HG03342 (cell line): ENCODE data around the gene ZFAND3.
A peak's percentile ranks its signal among the peaks of the same experiment; 100 is the strongest.

Experiments used
- ATAC-seq: cut with Tn5 transposase; IDR thresholded peaks from one replicate; pipeline ENCODE4 v1.9.1; 2021; ENCODE audit warnings: mild to moderate bottlenecking, moderate library complexity; ENCODE audit not compliant: unreplicated experiment

The ZFAND3 gene

DNA sequence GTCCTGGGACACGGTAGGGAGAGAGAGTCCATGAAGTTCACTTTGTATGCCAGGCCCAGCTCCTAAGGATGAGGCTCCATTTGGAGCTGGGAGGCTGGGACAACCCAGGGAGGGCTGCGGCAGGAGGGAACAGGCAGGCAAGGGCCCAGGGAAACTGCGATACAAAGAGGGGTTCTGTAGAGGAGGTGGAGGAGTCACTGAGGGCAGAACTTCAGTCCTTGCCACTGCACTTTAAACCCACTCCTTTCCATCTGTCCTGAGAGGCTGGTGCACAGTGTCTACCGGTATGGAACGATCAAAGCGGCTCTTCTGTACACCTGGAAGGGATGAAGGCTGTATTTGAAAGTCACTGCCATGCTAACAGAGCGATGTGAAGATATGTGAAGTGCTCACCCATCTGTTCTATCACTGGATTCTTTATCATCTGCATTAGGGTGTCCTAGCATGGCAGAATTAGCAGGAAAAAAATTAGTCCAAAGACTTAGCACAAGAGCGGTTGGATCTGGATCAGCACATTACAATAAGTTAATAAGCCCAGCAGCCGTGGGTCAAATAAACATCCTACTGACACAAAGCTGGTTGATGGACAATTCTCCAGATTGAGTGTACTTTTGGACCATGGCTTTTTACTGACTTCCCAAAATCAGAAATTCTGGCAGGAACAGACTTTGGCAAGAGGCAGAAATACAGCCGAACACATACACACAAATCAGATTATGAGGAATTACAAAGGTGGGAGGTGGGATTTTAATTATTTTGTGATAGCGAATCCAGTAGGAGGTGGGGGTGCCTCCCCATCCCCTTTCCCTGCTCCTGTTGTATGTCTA, 20.9 kb upstream of the ZFAND3 start:
- no peak for ATAC-seq

DNA sequence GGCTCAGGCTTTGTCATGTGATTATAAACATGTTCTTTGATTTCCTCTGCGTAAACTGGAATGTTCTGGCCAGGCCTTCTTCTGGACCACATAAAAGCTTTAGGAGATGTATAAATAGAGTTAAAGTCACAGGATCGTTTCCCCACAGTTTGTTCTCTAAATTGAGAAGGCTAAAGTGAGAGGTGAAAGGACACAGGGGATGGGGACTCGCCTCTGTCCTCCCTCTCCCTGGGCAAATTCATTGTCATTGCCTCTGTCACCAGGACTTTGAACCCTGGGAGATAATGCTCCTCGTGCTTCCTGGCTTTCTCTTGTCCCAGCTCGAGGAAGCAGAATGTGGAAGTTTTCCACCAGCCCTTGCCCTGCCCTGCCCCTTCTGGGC, 20.3 kb upstream of the ZFAND3 start:
- no peak for ATAC-seq

DNA sequence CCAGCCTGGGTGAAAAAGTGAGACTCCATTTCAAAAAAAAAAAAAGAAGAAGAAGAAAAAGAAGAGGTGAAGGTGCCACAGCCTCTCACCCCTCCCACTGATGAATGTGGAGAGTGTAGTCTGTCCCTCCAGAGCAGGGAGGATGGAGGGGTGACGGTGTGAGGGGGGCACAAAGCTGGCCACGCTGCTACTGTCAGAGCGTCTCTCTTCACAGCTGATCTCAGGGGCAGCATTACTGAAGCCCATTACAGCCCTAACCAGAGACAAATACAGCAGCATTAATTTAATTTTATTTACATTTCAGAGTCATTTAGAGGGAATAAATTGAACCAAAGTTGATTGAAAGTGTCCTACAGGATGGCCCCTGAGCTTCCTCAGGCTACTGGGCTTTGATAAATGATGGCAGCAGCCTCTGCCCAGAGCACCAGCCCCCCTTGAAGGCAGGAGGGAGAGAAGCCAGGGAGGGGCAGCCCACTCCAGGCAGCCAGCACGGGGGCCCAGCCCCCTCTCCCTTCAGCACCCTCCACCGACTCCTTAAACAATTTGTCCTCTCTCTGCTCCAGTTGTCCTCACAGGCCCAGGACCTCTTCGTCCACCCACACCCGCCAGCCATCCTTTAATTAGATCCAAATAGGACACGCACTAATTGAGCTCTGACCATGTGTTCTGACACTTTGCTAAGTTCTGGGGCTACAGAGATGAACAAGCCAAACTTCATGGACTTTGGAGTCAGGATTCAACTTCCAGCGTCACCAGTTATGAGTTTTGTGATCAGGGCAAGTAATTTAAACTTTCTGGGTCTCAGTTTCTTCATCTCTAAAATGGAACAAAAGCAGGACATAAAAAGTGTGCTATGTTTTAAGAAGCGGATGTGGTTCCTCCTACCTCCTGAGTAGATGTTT, 18.6 kb upstream of the ZFAND3 start:
- no peak for ATAC-seq

DNA sequence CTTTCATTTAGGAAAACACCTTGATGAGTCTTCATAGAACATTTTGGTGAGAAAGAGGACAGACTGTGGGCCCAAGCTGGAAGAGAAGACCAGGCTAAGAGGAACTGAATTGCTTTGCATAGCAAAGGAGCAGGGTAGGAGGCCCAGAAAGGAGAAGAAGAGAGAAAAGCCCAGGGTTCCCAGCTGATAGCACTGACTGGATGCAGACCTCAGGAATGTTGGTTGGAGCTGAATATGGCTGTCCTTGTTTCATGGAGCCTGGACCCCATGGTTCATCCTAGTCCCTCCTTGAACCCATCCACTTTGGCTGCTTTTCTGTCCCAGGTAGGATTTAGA, 18.0 kb upstream of the ZFAND3 start:
- no peak for ATAC-seq

DNA sequence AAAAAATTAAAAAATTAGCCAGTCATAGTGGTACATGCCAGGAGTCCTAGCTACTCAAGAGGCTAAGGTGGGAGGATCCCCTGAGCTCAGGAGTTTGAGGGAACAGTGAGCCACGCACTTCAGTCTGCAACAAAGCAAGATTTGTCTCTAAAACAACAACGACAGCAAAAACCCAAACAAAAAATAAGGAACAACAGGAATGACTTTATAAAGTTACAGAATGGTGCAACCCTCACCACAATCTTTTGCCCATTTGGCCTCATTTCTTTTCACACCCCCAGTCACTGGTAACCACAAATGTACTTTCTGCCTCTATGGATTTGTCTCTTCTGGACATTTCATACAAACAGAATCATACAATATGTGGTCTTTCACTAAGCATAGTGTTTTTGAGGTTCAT, 16.7 kb upstream of the ZFAND3 start:
- no peak for ATAC-seq

DNA sequence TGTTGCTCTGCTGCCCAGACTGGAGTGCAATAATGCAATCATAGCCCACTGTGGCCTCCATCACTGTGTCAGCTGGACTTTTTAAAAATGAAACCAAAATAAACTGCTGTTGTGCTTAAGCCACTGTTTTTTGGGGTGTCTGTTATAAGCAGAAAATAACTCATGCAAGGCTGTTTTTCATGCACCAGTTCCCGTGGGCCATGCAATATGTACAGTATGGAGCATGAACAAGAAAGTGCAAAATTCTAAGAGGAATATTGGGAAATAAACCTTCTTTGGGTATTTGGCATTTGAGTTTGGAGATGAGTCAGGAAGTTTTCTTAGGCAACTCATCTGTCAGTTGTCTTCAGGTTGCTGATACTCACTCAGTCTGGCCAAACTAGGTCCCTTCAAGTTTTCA, 14.9 kb upstream of the ZFAND3 start:
- no peak for ATAC-seq

DNA sequence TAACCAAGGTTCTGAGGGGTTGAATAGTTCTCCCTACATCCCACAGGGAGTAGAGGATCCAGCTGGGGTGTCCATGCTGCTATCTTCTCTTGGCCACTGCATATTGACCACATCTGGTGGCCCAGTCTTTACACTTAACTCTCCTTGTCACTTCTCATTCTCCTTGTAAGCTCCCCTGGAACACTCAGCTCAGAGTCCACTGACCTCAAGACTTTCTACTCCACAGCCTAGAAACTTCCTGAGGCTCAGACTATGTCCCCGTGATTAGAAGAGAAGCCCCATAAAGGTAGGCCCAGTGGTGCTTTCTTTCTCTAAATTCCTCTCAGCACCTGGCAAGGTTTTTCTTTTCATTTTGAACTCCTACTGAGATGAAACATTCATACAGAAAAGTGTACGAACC, 13.3 kb upstream of the ZFAND3 start:
- no peak for ATAC-seq

DNA sequence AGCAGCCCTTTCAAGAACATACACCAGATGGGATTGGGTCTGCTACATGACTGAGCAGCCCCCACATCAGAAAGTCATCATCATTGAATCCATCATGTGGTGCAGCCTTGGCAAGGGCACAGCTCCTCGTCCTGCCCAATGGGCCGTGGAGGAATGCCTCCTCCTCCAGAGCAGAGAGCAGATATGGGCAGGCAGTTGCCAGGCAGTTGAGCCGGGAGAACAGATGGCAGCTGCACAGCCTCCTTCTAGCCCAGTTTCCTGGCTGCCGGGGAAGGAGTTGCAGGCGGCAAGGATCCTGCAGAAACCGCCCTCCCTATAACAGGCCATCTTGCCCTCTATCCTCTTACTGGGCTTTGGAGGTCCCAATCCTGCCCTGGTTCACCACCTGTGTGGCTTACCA, 11.9 kb upstream of the ZFAND3 start:
- ATAC-seq: no peak

DNA sequence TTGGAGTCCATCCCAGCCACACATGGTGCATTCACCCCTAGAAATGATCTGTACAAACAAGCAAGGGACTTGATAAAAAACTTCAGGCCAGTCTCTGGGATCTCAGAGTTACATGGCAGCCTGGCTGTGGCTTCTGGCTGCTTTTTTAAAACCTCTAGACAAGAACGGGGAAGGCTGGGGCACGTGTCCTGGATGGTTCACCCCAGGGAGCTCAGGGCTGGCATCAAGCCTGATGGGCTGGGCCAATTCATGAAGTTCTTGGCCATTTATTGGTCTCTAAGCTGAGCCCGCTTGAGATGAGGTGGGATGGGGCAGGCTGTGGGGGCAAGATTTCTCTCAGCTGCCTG, 10.4 kb upstream of the ZFAND3 start:
- no peak for ATAC-seq

DNA sequence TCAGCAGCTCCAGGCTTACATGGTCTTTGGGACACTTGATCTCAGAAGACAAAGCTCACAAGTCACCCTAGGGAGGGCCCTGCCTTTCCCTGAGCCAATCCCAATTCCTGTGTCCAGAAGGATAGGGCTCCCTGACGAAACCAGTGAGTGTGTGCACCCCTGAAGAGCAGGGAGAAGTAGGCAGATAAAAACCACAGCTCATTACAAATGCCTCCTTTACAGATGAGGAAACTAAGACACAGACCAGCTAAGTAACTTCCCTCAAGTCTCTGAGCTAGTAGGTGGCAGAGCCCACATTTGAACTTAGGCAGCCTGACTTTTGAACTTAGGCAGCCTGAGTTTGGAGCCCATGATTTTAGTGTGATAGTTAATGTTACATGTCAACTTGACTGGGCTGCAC, 6.7 kb upstream of the ZFAND3 start:
- ATAC-seq: no peak

DNA sequence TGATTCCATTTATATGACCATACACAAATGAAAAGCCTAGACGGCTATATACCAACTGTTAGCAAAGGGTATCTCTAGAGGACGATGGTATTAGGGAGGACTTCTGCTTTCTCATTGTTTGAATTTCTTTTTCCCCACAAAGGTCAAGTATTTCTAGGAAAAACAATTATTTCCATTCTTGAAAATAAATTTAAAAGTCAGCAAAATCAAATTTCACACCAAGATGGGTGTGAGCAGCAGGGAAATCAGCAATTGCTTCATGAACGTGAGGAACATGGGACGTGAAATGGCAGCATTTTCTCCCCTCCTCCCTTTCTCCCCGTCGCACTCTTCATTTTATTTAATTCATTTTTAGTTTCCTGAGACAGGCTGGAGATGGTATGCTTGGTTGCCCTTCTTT, 5.2 kb upstream of the ZFAND3 start:
- ATAC-seq: no peak

DNA sequence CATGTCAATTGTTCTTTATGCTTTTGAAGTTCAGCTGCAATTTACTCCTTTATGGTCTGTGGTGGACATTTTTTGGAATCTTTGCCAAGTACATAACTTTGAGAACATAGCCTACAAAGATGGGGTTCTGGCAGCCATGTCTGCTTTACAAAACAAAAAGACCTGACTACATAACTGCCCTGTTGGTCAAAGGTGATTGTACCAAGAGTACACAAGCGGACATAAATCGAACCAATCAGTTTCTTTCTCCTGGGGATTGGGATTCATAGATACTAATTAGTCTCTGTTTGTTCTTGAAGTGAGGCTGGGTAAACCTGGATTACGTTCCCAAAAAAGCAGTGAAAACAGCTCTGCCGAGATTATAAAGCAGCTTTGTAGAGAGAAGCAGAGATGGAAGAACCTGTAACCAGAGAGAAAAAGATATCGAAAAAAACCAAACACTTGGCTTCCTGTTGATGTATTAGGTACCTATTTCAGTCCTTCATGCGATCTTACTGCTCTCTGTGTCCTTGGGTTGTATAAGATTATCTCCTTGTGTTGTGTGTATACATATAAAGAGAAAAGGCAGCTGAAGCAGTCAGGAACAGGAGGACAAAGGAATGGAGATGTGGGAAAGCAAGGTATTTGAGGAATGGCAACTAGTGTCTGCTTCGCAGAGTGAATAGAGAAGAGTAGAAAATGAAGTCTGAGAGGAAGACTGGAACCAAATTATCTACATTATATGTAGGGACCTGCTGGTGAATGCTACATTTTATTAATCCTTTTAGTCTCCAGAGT, 2.7 kb upstream of the ZFAND3 start:
- ATAC-seq: no peak

DNA sequence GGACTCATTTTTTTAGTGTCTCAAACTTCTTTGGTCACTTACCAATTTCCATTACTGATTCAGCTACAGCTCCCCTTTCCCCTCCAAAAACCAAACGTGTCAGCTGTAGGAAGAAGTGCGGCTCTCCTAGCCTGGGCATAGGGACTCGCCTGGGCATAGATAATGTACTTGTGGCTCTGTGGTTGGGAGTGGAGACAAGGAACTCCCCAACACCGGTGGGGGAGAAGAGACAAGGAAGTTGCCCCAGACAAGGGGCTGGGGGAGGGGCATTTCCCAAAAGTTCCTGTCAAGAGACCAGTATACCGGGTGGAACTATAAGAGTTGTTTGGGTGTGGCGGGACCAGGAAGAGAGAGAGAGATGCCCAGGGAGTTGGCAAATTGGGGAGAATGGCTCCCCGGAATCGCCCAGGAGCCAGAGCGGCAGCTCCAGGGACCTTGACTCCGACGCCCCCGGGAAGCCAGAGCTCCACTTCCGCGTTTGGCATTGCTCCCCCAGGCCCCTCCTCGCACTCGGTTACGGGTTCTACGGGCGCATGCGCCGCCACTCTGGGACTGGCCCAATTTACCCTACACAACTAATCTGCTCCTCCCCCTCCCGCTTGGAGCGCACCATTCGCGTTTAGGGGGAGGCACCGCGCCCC, 871 bp upstream of the ZFAND3 start:
- ATAC-seq: peak; percentile 78

DNA sequence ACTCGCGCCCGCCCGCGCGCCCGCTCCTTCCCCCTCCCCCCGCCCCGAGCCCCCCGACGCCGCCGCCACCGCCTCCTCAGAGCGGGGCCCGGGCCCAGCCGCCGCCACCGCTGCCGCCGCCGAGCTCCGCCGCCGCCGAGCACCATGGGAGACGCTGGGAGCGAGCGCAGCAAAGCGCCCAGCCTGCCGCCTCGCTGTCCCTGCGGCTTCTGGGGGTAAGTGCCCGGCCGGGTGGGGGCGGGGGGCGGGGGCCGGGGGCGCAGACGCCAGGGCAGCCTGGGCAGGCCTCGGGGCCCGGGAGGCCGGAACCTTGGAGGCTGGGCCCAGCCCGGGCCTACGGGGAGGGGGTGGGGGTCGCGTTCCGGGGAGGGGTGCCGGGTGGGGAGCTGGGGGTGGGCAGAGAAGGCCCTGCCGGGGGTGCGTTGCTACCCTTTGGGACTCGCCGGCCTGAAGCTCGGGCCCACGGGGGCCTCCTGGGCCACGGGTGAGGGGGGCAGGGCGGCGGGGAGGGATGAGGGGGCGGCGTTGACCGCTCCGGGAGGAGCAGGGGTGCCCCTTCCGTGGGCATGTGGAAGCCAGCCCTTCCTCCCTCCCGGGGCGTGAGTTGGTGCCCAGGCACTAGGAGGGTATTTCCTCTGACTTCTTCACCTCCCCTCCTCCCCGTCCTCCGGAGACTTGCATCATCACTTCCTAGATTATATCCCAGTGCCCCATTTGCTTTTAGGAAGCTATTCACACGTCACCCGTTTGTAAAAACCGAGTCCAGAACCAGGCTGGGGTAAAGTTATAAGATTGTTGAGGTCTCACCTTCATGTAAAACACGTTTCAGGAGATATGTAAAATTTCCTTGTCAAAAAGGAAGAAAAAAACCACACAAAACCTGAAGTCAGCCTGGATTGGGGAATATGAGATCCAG, 533 bp downstream of the ZFAND3 start:
- ATAC-seq: no peak

DNA sequence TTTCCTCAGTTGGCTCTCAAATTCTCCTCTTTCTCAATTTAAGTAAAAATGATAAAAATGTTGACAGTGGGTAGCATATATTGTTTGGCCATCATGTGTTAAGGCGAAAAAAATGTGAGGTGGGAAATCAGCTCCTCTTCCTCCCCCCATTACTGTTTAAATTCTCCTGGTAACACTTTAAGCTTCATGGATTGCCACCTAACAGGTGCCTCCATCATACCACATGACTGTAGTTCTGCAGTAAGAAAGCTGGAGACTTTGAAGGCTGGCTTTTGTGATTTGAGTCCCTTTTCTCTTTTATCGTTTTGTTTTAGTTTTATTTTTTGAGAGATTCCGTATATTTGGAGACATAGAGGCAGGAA, 1.2 kb downstream of the ZFAND3 start:
- ATAC-seq: no peak

DNA sequence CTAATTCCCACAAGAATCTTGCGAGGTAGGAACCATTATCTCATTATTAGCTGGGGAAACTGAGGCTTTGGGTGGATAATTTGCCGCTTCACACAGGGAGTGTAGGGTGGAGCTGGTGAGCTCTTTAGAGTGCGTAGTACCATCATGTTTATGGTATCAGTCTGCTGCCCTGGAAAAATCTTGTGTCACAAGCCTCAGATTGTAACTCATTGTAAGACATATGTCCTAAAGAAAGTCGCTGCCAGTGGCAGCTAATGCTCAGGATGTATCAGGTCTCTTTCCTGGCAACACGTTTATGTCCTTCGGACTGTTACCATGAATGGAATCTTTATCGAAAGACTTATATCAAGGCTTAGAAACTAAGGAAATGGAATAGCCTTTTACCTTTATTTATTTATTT, 1.9 kb downstream of the ZFAND3 start:
- ATAC-seq: no peak

DNA sequence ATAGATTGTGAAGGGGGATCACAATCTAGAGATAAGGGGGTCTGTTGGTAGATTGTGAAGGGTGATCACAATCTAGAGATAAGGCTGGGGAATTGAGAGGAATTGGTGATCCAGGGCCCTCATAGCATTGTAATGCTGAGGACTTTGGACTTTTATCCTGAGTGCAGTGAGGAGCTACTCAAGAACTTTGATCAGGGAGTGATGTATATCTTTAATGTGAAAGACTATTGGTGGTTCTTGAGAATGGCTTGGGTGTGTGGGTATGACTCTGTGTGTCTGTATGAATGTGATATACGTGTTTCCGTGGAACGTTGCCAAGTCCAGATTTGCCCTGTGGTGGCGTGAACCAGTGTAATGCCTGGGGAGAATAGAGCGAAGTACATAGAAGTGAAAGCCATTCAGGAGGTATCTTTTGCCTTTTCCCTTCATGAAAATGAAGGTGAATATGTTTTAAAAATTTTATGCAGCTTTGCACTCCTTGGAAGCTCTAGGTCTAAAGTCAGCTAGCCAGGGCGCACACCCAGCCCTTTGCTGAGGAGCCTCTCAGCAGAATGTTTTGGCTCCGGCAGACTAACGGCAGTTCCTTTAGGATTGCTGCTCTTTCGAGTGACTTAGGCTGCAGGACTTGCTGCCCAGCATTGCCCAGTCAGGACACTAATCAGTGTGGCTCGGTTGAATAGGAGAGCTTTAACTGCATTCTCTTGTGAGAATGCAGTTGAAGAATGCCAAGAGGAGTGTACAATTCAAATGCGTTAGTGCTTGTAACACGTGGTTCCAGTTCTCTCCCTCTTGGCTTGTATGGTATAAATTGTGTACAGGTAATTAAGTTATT, 3.5 kb downstream of the ZFAND3 start:
- ATAC-seq: no peak

DNA sequence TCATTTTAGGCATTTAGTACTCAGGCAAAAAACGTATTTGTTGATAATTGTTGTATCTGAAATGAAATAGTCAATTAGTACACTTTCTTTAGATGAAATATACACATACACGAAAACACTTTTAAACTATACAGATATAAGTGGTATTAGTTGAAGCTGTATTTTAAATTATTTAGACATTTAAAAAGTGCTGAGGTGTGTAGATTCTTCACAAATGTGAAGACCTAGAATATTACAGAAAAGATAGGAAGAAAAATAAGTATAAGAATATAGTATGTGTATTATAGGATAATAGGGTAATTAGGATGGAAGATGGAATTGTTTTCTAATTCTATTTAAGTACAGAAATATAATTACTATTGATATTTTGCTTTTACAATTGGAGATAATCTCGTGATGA, 4.6 kb downstream of the ZFAND3 start:
- no peak for ATAC-seq

DNA sequence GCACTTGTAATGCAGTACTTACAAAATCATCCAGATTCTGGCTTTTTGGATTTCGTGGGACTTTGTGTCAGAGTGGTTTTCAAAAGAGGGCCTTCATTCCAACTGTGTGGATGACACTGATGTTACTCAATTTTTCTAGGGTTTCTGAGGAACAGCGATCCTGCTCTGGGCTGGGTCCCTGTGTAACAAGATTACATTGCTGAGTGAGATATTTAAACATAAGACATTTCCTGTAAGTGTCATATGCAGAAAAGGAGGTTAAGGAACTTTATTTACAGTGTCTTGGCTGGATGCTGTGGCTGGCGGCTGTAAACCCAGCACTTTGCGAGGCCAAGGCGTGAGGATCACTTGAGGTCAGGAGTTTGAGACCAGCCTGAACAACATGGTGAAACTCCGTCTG, 6.7 kb downstream of the ZFAND3 start:
- no peak for ATAC-seq
